Liver (tissue), 9 donors: Measurements from ENCODE around the gene HIVEP3. TPM values are rescaled to one million over a fixed set of nuclear protein-coding genes. Genes with fewer than 3 reads are reported as not detected.

ENCODE experiments used
- DNase-seq: peaks from one replicate; pipeline ENCODE4 v3.0.0-alpha.2; 2017; ENCODE audit warnings: low spot score
- H3K27ac ChIP-seq, 2 donors: one replicate each; pipeline ENCODE4 v1.7.0; 2013; ENCODE audit warnings: inconsistent platforms in 2 of 2, low read length in 2 of 2, control low read depth in 1 of 2, low read depth in 1 of 2, mild to moderate bottlenecking in 1 of 2
- H3K27me3 ChIP-seq, 4 donors: one replicate each; pipeline versions ENCODE4 v1.6.1 to v1.7.0; 2013; ENCODE audit warnings: low read length in 3 of 4, inconsistent platforms in 1 of 4, mild to moderate bottlenecking in 1 of 4, moderate library complexity in 1 of 4; ENCODE audit not compliant: control insufficient read depth in 4 of 4, insufficient read depth in 4 of 4
- H3K36me3 ChIP-seq, 4 donors: one replicate each; pipeline versions ENCODE4 v1.6.1 to v1.7.0; 2013; ENCODE audit warnings: low read length in 3 of 4, mild to moderate bottlenecking in 3 of 4, low read depth in 1 of 4, moderate library complexity in 1 of 4; ENCODE audit not compliant: control insufficient read depth in 4 of 4, insufficient read depth in 3 of 4
- H3K4me1 ChIP-seq, 4 donors: one replicate each; pipeline versions ENCODE4 v1.6.1 to v1.7.0; 2013; ENCODE audit warnings: low read length in 3 of 4, mild to moderate bottlenecking in 3 of 4, moderate library complexity in 1 of 4; ENCODE audit not compliant: control insufficient read depth in 4 of 4, insufficient read depth in 4 of 4
- H3K4me3 ChIP-seq, 3 donors: one replicate each; pipeline versions ENCODE4 v1.6.1 to v1.7.0; 2013; ENCODE audit warnings: low read length in 3 of 3, control low read depth in 1 of 3, low read depth in 1 of 3, mild to moderate bottlenecking in 1 of 3
- H3K9ac ChIP-seq, 2 donors: one replicate each; pipeline ENCODE4 v1.7.0; 2013; ENCODE audit warnings: low read length in 2 of 2, mild to moderate bottlenecking in 2 of 2, moderate library complexity in 2 of 2, control low read depth in 1 of 2, low read depth in 1 of 2
- H3K9me3 ChIP-seq, 4 donors: one replicate each; pipeline versions ENCODE4 v1.6.1 to v1.7.0; 2013; ENCODE audit warnings: low read length in 3 of 4; ENCODE audit not compliant: control insufficient read depth in 4 of 4
- ATF3 ChIP-seq: IDR thresholded peaks from 2 replicates; pipeline ENCODE4 v1.6.1; 2016; ENCODE audit warnings: antibody characterized with exemption
- CTCF ChIP-seq: fragments of 150-350 bp; IDR thresholded peaks from 2 replicates; pipeline ENCODE4 v1.5.1; 2017; ENCODE audit warnings: improper control_type of control experiment, low read depth, low read length; ENCODE audit not compliant: missing input control
- EGR1 ChIP-seq, 2 donors: IDR thresholded peaks; 2 replicates each; pipeline ENCODE4 v1.6.1; 2016 to 2018; ENCODE audit warnings: antibody characterized with exemption in 2 of 2, low read depth in 2 of 2
- FOXA1 ChIP-seq: IDR thresholded peaks from 2 replicates; pipeline ENCODE4 v1.6.1; 2016; ENCODE audit warnings: antibody characterized with exemption
- FOXA2 ChIP-seq: IDR thresholded peaks from 2 replicates; pipeline ENCODE4 v1.6.1; 2016; ENCODE audit warnings: antibody characterized with exemption
- GABPA ChIP-seq, 2 donors: IDR thresholded peaks in 1 of 2; conservative IDR thresholded peaks in 1 of 2; 2 replicates each; pipeline ENCODE4 v1.6.1; 2016; ENCODE audit warnings: antibody characterized with exemption in 2 of 2, mild to moderate bottlenecking in 1 of 2, moderate library complexity in 1 of 2
- HNF4A ChIP-seq, 2 donors: conservative IDR thresholded peaks; 2 replicates each; pipeline ENCODE4 v1.6.1; 2016; ENCODE audit warnings: antibody characterized with exemption in 2 of 2, mild to moderate bottlenecking in 2 of 2
- HNF4G ChIP-seq: IDR thresholded peaks from 2 replicates; pipeline ENCODE4 v1.6.1; 2016; ENCODE audit warnings: antibody characterized with exemption
- JUND ChIP-seq, 2 donors: IDR thresholded peaks; 2 replicates each; pipeline ENCODE4 v1.6.1; 2016; ENCODE audit warnings: antibody characterized with exemption in 2 of 2
- MAX ChIP-seq: IDR thresholded peaks from 2 replicates; pipeline ENCODE4 v1.6.1; 2016; ENCODE audit warnings: antibody characterized with exemption
- NR2F2 ChIP-seq: IDR thresholded peaks from 2 replicates; pipeline ENCODE4 v1.6.1; 2016; ENCODE audit warnings: antibody characterized with exemption
- RAD21 ChIP-seq, 2 donors: IDR thresholded peaks; 2 replicates each; pipeline ENCODE4 v1.6.1; 2016; ENCODE audit warnings: antibody characterized with exemption in 2 of 2, mild to moderate bottlenecking in 2 of 2
- REST ChIP-seq: IDR thresholded peaks from 2 replicates; pipeline ENCODE4 v1.6.1; 2016; ENCODE audit warnings: antibody characterized with exemption, mild to moderate bottlenecking
- RXRA ChIP-seq, 2 donors: IDR thresholded peaks; 2 replicates each; pipeline ENCODE4 v1.6.1; 2017 to 2018; ENCODE audit warnings: antibody characterized with exemption in 2 of 2, mild to moderate bottlenecking in 1 of 2
- SP1 ChIP-seq: IDR thresholded peaks from 2 replicates; pipeline ENCODE4 v1.6.1; 2018; ENCODE audit warnings: antibody characterized with exemption, mild to moderate bottlenecking
- TAF1 ChIP-seq: conservative IDR thresholded peaks from 2 replicates; pipeline ENCODE4 v1.6.1; 2016; ENCODE audit warnings: antibody characterized with exemption, mild to moderate bottlenecking
- YY1 ChIP-seq: IDR thresholded peaks from 2 replicates; pipeline ENCODE4 v1.6.1; 2016; ENCODE audit warnings: antibody characterized with exemption, mild to moderate bottlenecking
- ZBTB33 ChIP-seq: IDR thresholded peaks from 2 replicates; pipeline ENCODE4 v1.6.1; 2016; ENCODE audit warnings: antibody characterized with exemption
- WGBS: extraction: QIAGEN DNeasy Blood & Tissue Kit; methylation state at CpG from one replicate; pipeline ENCODE4 v1.1.7; 2013; 5-methylcytosine and 5-hydroxymethylcytosine counted together
- polyA plus RNA-seq, 2 donors: library from polyadenylated mRNA; stranded (reverse) in 1 of 2; unstranded in 1 of 2; fragments of 200-250 nt in 1 of 2; fragments of >200 nt in 1 of 2; fragmentation: Nextera tagmentation in 1 of 2; extraction: Ambion mirVana in 1 of 2; gene quantifications; one replicate each; pipeline versions ENCODE4 v1.2.1 to v1.2.3, GENCODE V29; 2013 to 2015
- total RNA-seq, 2 donors: library from RNA; depleted of rRNA; stranded (reverse); fragments of >200 nt; gene quantifications; one replicate each; pipeline ENCODE4 v1.2.3, GENCODE V29; 2014
- donor health status: healthy.
- donor health status: healthy.
- donor health status: healthy.
- donor health status: healthy.
- donor health status: healthy.

HIVEP3 gene
- total and polyA plus RNA-seq, 4 donors: 0.93 to 1.6 (median 1.4) TPM

- Histone ChIP-seq H3K4me3 (no peak overlapping the region), H3K27me3 (no peaks in the 10 kb centered on the region), H3K9ac (no peak overlapping the region), H3K4me1 (peaks cover 0 to 11% (median 8%) of the 10 kb centered on the region in 4 donors), H3K36me3 (no peaks in the 10 kb centered on the region), H3K9me3 (no peaks in the 10 kb centered on the region), H3K27ac (no peak overlapping the region)
- no peak for TF ChIP-seq NR2F2
- TF ChIP-seq MAX: no peak
- no peak for TF ChIP-seq HNF4A (conservative IDR thresholded peaks at IDR 0.05)
- TF ChIP-seq CTCF: no peak
- no peak for TF ChIP-seq YY1
- no peak for TF ChIP-seq SP1
- TF ChIP-seq RXRA (IDR thresholded peaks at IDR 0.05): no peak
- TF ChIP-seq FOXA1: no peak
- DNase-seq: no peak
- 90% methylated on average over 5 of the region's 5 CpGs for WGBS
Measured at GRCh38 chr1:41518471-41518870, 400.3 kb downstream of the HIVEP3 start.

- H3K9me3 ChIP-seq: no peaks in the 10 kb centered on the region
- 86% methylated on average over 3 of the region's 3 CpGs for WGBS
- DNase-seq: peak; percentile 45
- no peak overlapping the region for H3K27ac ChIP-seq
- no peak overlapping the region for H3K9ac ChIP-seq
- no peaks in the 10 kb centered on the region for H3K36me3 ChIP-seq
- TF ChIP-seq FOXA2 (no peak), TAF1 (no peak), HNF4G (no peak), ZBTB33 (no peak), RAD21 (IDR thresholded peaks at IDR 0.05) (no peak), EGR1 (IDR thresholded peaks at IDR 0.05; ENCODE audit: low read depth in 2 of 2) (no peak), GABPA (IDR thresholded peaks at IDR 0.05 in 1 of 2, conservative IDR thresholded peaks at IDR 0.05 in 1 of 2) (no peak), ATF3 (no peak), JUND (IDR thresholded peaks at IDR 0.05) (no peak), MAX (no peak), CTCF (no peak), HNF4A (conservative IDR thresholded peaks at IDR 0.05) (no peak), YY1 (no peak), REST (no peak), SP1 (no peak), RXRA (IDR thresholded peaks at IDR 0.05) (no peak)
- H3K4me1 ChIP-seq: peaks cover 0 to 11% (median 8%) of the 10 kb centered on the region in 4 donors
- H3K4me3 ChIP-seq: no peak overlapping the region
- no peaks in the 10 kb centered on the region for H3K27me3 ChIP-seq
Measured at GRCh38 chr1:41517062-41517438, 401.7 kb downstream of the HIVEP3 start.
